D721Med (cell line): ENCODE results near the gene RAI1.
"Not testable (repeated sequence)": the region's sequence is repeated elsewhere in the genome, so short reads cannot be mapped to it uniquely, and the experiment has no call there.

Experiments used
- DNase-seq: peaks from one replicate; pipeline ENCODE4 v3.0.0; 2011; ENCODE audit warnings: low spot score; ENCODE audit not compliant: insufficient read length
- FAIRE-seq: peaks from 2 replicates; lab custom pipeline; 2011; peaks lifted over from hg19 to GRCh38; lab: Jason Lieb, UNC
- CTCF ChIP-seq: IDR thresholded peaks from 2 replicates; pipeline ENCODE4 v1.5.1; 2012; ENCODE audit warnings: mild to moderate bottlenecking, control low read depth; ENCODE audit not compliant: insufficient read depth; ENCODE audit errors: missing control alignments

RAI1 gene

GRCh38 chr17:17682737-17683680, 1.8 kb downstream of the RAI1 start:
- no peak for TF ChIP-seq CTCF
- FAIRE-seq (no peak), DNase-seq (no peak)

GRCh38 chr17:17683710-17684365, 2.6 kb downstream of the RAI1 start:
- FAIRE-seq = no peak
- no peak for DNase-seq
- TF ChIP-seq CTCF = no peak

- DNase-seq = no peak
- no peak for TF ChIP-seq CTCF
- no peak for FAIRE-seq
Measured at GRCh38 chr17:17684906-17685774, 3.9 kb downstream of the RAI1 start.

- no peak for FAIRE-seq
- no peak for TF ChIP-seq CTCF
- DNase-seq = no peak
Measured at GRCh38 chr17:17685775-17686291, 4.6 kb downstream of the RAI1 start.

- no peak for TF ChIP-seq CTCF
- no peak for DNase-seq
- FAIRE-seq = no peak
Measured at GRCh38 chr17:17689312-17689711, 8.1 kb downstream of the RAI1 start.

- DNase-seq, FAIRE-seq: not testable (repeated sequence)
Measured at GRCh38 chr17:17690233-17690632, 9.0 kb downstream of the RAI1 start.
